Testis (tissue), 3 donors: ENCODE data around the gene HAX1. TPM values are rescaled to one million over a fixed set of nuclear protein-coding genes. Genes with fewer than 3 reads are reported as not detected.

Experiments
- DNase-seq: peaks from one replicate; pipeline ENCODE4 v3.0.0-alpha.2; 2019
- H3K27ac ChIP-seq, 2 donors: fragments of 200-600 bp; sonication (generic); one replicate each; pipeline ENCODE4 v1.5.1; 2019
- H3K27me3 ChIP-seq: fragments of 200-600 bp; sonication (generic); one replicate; pipeline ENCODE4 v1.5.1; 2019
- H3K36me3 ChIP-seq: fragments of 200-600 bp; sonication (generic); one replicate; pipeline ENCODE4 v1.5.1; 2017; ENCODE audit warnings: low read depth; ENCODE audit errors: missing control alignments
- H3K4me1 ChIP-seq: fragments of 200-600 bp; sonication (generic); one replicate; pipeline ENCODE4 v1.5.1; 2019
- H3K4me3 ChIP-seq, 2 donors: fragments of 200-600 bp; sonication (generic); one replicate each; pipeline ENCODE4 v1.5.1; 2017 to 2019
- H3K9me3 ChIP-seq: fragments of 200-600 bp; sonication (generic); one replicate; pipeline ENCODE4 v1.5.1; 2017
- CTCF ChIP-seq, 3 experiments: fragments of 450-650 bp in 2 of 3; fragments of 200-600 bp in 1 of 3; sonication (generic) in 1 of 3; IDR thresholded peaks; one replicate each; pipeline ENCODE4 v1.5.1; 2016 to 2019; ENCODE audit warnings: antibody characterized with exemption in 3 of 3, mild to moderate bottlenecking in 2 of 3, moderate library complexity in 1 of 3
- POLR2A ChIP-seq: fragments of 450-650 bp; IDR thresholded peaks from one replicate; pipeline ENCODE4 v1.6.1; 2017; ENCODE audit warnings: antibody characterized with exemption, mild to moderate bottlenecking, moderate library complexity
- WGBS, 2 donors: methylation state at CpG; one replicate each; pipeline ENCODE4 v1.1.5; 2018; 5-methylcytosine and 5-hydroxymethylcytosine counted together
- intact Hi-C: fragments of 100-400 bp; cut with DNase I; formaldehyde crosslinking; loops from one replicate; pipeline ENCODE4 v1.15.1; 2023; ENCODE audit warnings: low total_unique reads
- polyA plus RNA-seq: library from polyadenylated mRNA; stranded (reverse); fragments of 350-450 nt; fragmentation: Illumina TruSeq; extraction: RNeasy Lipid Tissue Mini Kit (QIAGEN cat#74804); gene quantifications from one replicate; pipeline ENCODE4 v1.2.3, GENCODE V29; 2014; ENCODE audit warnings: low read depth, low replicate concordance; ENCODE audit not compliant: insufficient read depth
- small RNA-seq, 2 donors: library from RNA; depleted of rRNA; stranded (forward); fragments of <200 nt; gene quantifications; one replicate each; pipeline ENCODE3, GENCODE V24; 2016
- total RNA-seq, 2 donors: library from RNA; depleted of rRNA; stranded (reverse); fragments of >200 nt; gene quantifications; one replicate each; pipeline ENCODE4 v1.2.3, GENCODE V29; 2016

Gene HAX1
- total and polyA plus RNA-seq, 3 donors from 2014 or later = 92.7 to 192 (median 98.9) TPM

- Histone ChIP-seq H3K9me3 (no peaks in the 10 kb centered on the region), H3K27me3 (no peaks in the 10 kb centered on the region), H3K27ac (no peak overlapping the region), H3K36me3 (no peaks in the 10 kb centered on the region), H3K4me1 (peaks cover 25% of the 10 kb centered on the region), H3K4me3 (no peak overlapping the region)
- DNase-seq = no peak
- WGBS, 2 donors = 80 to 94% methylated on average over 3 to 7 of the region's 7 CpGs
- intact Hi-C loops = no loop called here
- TF ChIP-seq CTCF (IDR thresholded peaks at IDR 0.05) (no peak), POLR2A (no peak)
Observed at GRCh38 chr1:154323493-154323892, 51.1 kb downstream of the HAX1 start.

GRCh38 chr1:154324241-154324640 is 51.8 kb downstream of the HAX1 start:
- no peak for DNase-seq
- H3K27me3 ChIP-seq = no peaks in the 10 kb centered on the region
- TF ChIP-seq CTCF (IDR thresholded peaks at IDR 0.05) (no peak), POLR2A (no peak)
- H3K4me3 ChIP-seq = peak overlapping the region; percentile 85 to 94
- no peaks in the 10 kb centered on the region for H3K9me3 ChIP-seq
- 0 to 40% methylated on average over 1 to 2 of the region's 2 CpGs for WGBS, 2 donors
- no peaks in the 10 kb centered on the region for H3K36me3 ChIP-seq
- peaks cover 30% of the 10 kb centered on the region for H3K4me1 ChIP-seq
- intact Hi-C loops = no loop called here
- peak overlapping the region in 1 of 2 donors; percentile 95 for H3K27ac ChIP-seq

- intact Hi-C loops = no loop called here
- Histone ChIP-seq H3K27me3 (no peaks in the 10 kb centered on the region), H3K4me1 (peaks cover 37% of the 10 kb centered on the region)
Observed at GRCh38 chr1:154324669-154325582, 52.5 kb downstream of the HAX1 start, which contains the start of gene ATP8B2. ATP8B2 (plus strand) TSS chr1:154325525; CDS start chr1:154328142, 2,617 bp downstream.

More at GRCh38 chr1:154324669-154325582, 52.5 kb downstream of the HAX1 start, which contains the start of gene ATP8B2:
- H3K4me3 ChIP-seq = peak within 1 kb of the TSS; percentile 85 to 94
- H3K9me3 ChIP-seq = no peaks in the 10 kb centered on the region
- peak; percentile 89 for DNase-seq
- no peak for TF ChIP-seq POLR2A
- peak; percentile 91 to 94 (median 93) for TF ChIP-seq CTCF (IDR thresholded peaks at IDR 0.05)
- H3K36me3 ChIP-seq = no peaks in the 10 kb centered on the region
- 0 to 1% methylated on average over 45 to 52 of the region's 56 CpGs for WGBS, 2 donors
- peak within 1 kb of the TSS; percentile 95 to 99 for H3K27ac ChIP-seq

Small RNA genes within 50 kb of the gene (small RNA-seq; reads per million reads assigned to genes)
- gene RF00273 (0 to 0.09 reads per million in 2 donors), gene RNU6-121P (0 reads per million in 2 donors), gene RNU6-239P (0 reads per million in 2 donors), gene SNORA58B (0 reads per million in 2 donors)

Other genes with a start within 250 kb of the HAX1 start
- gene NUP210L, start 117.6 kb upstream of the HAX1 start, total RNA-seq = 10 to 100 TPM; 23.0 to 24.4 TPM
- 77.2 TPM for gene NUP210L, start 117.6 kb upstream of the HAX1 start, polyA plus RNA-seq
- 100 to 1,000 TPM; 290 to 356 TPM for gene TPM3, start 80.5 kb upstream of the HAX1 start, total RNA-seq
- 266 TPM for gene TPM3, start 80.5 kb upstream of the HAX1 start, polyA plus RNA-seq
- gene CFAP141, start 66.3 kb upstream of the HAX1 start, total RNA-seq = 1 to 10 TPM; 4.0 to 8.4 TPM
- 38.3 TPM for gene CFAP141, start 66.3 kb upstream of the HAX1 start, polyA plus RNA-seq
- 100 to 1,000 TPM; 159 to 166 TPM for gene UBAP2L, start 51.7 kb upstream of the HAX1 start, total RNA-seq
- 174 TPM for gene UBAP2L, start 51.7 kb upstream of the HAX1 start, polyA plus RNA-seq
- gene AQP10, start 48.5 kb downstream of the HAX1 start, total RNA-seq = 1 to 10 TPM; 2.0 to 2.2 TPM
- 0.41 TPM for gene AQP10, start 48.5 kb downstream of the HAX1 start, polyA plus RNA-seq
- gene ATP8B2, start 52.9 kb downstream of the HAX1 start, total RNA-seq = 100 to 1,000 TPM; 179 to 204 TPM
- gene ATP8B2, start 52.9 kb downstream of the HAX1 start, polyA plus RNA-seq = 50.9 TPM
- 10 to 100 TPM; 25.0 to 29.7 TPM for gene IL6R, start 132.7 kb downstream of the HAX1 start, total RNA-seq
- gene IL6R, start 132.7 kb downstream of the HAX1 start, polyA plus RNA-seq = 8.5 TPM
- 10 to 100 TPM; 50.9 to 60.3 TPM for gene TDRD10, start 229.6 kb downstream of the HAX1 start, total RNA-seq
- gene TDRD10, start 229.6 kb downstream of the HAX1 start, polyA plus RNA-seq = 123 TPM
- 10 to 100 TPM; 53.7 to 57.9 TPM for gene SHE, start 229.8 kb downstream of the HAX1 start, total RNA-seq
- gene SHE, start 229.8 kb downstream of the HAX1 start, polyA plus RNA-seq = 50.9 TPM